VCaP (cell line): ENCODE measurements around the gene NRG2.

Experiments used
- H3K27ac ChIP-seq: fragments of 450-650 bp; 2 replicates; pipeline ENCODE4 v1.5.1; 2017
- TF ChIP-seq, protein P1 (sequence below): fragments of 450-650 bp; conservative IDR thresholded peaks from 2 replicates; pipeline ENCODE4 v1.5.1; 2017; ENCODE audit warnings: mild to moderate bottlenecking, moderate library complexity

The NRG2 gene

GRCh38 chr5:139966856-139967255 lies 76.2 kb downstream of the NRG2 start:
- TF ChIP-seq, protein P1, sequence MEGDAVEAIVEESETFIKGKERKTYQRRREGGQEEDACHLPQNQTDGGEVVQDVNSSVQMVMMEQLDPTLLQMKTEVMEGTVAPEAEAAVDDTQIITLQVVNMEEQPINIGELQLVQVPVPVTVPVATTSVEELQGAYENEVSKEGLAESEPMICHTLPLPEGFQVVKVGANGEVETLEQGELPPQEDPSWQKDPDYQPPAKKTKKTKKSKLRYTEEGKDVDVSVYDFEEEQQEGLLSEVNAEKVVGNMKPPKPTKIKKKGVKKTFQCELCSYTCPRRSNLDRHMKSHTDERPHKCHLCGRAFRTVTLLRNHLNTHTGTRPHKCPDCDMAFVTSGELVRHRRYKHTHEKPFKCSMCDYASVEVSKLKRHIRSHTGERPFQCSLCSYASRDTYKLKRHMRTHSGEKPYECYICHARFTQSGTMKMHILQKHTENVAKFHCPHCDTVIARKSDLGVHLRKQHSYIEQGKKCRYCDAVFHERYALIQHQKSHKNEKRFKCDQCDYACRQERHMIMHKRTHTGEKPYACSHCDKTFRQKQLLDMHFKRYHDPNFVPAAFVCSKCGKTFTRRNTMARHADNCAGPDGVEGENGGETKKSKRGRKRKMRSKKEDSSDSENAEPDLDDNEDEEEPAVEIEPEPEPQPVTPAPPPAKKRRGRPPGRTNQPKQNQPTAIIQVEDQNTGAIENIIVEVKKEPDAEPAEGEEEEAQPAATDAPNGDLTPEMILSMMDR, result no peak
- H3K27ac ChIP-seq, result no peak overlapping the region

GRCh38 chr5:139964994-139965565 lies 78.0 kb downstream of the NRG2 start:
- H3K27ac ChIP-seq, result no peak overlapping the region
- TF ChIP-seq, protein P1, result no peak

DNA sequence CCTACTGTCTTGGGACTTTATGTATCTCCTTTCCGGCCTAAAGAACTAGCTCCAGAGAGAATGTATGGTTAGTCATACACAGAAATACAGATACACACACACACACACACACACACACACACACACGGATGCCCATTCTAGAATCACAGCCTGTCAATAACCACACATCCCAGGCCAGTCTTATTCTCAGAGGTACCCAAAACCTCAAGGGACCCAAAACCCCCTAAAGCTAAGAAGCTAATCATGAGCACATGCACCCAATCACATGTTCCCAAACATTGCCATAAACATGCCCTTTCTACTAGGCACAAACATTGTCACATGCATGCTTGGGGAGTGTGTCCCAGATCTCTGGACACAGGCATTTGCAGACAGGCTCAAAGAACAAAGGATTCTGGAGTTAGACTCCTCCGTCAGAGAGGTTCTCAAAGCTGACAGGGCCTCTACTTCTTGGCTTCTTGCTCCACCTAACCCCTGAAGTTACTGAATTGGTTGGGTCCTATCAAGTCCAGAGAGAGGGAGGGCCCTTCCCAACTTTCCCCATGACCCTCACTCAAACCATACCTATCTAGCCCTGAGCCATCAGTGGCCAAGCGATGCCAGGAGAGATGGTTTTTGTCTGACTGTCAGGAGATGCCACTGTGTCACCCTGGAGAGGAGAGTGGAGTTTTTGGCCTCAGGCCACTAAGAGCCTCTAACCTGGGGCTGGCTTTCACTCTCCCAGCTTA lies 78.7 kb downstream of the NRG2 start:
- TF ChIP-seq, protein P1, result no peak
- H3K27ac ChIP-seq, result no peak overlapping the region

GRCh38 chr5:139962445-139962844 lies 80.7 kb downstream of the NRG2 start:
- TF ChIP-seq, protein P1, result no peak
- no peak overlapping the region for H3K27ac ChIP-seq

DNA sequence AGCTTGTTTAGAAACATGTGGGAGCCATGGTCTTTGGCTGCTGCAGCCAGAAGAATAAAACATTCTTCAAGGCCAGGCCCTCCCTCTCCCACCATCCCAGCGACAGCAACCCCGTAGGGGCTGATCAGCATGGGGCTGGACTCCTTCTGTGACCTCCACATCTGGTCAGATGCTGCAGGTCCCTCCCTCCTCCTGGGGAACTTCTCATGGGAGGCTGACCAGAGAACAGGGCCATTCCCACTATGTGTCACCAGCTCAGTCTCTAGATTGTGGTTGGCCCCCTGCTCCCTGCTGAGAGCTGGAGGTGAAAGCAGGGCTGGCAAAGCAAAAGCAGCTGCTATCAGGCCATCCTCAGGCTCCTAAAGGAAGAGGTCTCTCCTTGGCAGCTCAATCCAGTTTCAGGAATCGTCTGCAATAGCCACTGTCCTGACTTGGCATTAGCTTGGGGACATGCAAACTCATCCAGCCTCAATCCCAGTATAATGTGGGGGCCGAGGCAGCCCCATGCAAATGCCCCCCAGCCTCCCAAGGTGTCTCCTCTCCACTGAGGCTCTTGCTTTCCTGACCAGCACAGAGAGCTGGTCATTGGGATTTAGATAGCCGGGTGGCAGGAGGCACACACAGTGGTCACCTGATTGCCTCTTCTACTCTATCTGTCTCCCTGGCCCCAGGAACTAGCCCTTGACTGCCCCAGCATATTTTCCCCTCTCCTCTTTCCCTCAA lies 81.5 kb downstream of the NRG2 start:
- TF ChIP-seq, protein P1, result no peak
- H3K27ac ChIP-seq, result no peak overlapping the region

GRCh38 chr5:139960723-139961383 lies 82.2 kb downstream of the NRG2 start:
- TF ChIP-seq, protein P1, result no peak
- no peak overlapping the region for H3K27ac ChIP-seq
